Suppressor macrophage treated with lipopolysaccharide for 1 hour (primary cell): ENCODE measurements around the gene RNF141.

Source experiments
- DNase-seq, 3 donors: peaks; one replicate each; pipeline ENCODE4 v3.0.0-alpha.2; 2020 to 2022

RNF141 gene, protein sequence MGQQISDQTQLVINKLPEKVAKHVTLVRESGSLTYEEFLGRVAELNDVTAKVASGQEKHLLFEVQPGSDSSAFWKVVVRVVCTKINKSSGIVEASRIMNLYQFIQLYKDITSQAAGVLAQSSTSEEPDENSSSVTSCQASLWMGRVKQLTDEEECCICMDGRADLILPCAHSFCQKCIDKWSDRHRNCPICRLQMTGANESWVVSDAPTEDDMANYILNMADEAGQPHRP

DNA sequence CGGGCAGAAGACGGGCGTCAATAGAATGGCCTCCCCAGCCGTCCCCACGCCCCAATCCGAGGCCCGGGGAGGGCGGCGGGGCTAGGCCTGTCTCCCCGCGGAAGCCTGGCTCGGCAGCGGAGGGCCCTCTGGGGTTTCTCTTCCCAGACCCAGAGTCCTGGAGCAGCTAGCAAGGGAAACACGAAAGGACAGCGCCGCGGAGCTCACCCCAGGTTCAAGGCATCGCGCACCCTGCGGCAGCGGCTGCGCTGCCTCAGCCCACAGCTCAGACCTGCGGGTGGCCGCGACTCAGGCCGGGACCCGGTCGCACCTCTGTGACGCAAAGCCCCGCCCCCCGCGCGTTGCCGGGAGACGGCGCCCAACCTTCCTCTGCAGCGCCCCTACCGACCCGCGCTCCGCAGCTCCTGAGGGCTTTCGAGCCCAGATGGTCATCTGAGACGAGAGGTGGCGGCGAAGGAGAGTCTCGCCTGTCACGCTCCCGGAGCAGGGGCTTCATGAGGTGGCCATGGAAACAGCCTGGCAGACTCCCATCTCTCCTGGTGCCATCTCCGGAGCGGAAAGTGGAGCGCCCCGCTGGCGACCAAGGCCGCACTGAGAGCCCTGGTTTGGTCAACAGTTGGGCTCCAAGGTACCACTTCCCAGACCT, at the start of gene RNF141:
TSS of gene RNF141 (minus strand) at position 273 of the 646 bp plus-strand sequence. CDS start 7,029 bp downstream, outside the sequence.
- peak; percentile 94 to 99 (median 98) for DNase-seq

- DNase-seq: no peak
These were observed 49.4 kb upstream of the RNF141 start for GRCh38 chr11:10590218-10590915.

- no peak for DNase-seq
These were observed 47.9 kb upstream of the RNF141 start for GRCh38 chr11:10588904-10589303.

- no peak for DNase-seq
These were observed 47.0 kb upstream of the RNF141 start for GRCh38 chr11:10587995-10588394.

DNA sequence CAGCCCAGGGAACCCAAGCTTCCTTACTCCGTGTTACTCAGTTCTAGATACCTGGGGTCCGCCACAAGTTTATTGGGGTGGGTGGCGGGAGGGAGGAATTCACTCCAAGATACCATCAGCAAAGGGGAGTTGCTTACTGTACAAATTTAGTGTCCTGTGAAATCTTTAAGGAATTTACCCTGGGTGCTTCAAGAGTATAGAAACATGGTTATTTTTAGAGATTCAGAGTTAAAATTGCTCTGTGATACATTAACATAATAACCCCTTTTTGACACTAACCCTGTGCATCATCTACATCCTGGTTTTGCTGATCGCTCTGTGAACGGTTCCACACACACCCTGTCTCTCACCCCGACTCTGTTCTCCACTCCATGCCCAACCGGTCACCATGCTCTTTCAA, 46.4 kb upstream of the RNF141 start:
- no peak for DNase-seq

GRCh38 chr11:10584071-10584501, 43.1 kb upstream of the RNF141 start:
- DNase-seq: no peak

GRCh38 chr11:10581481-10582019, 40.6 kb upstream of the RNF141 start:
- DNase-seq: peak; percentile 70 to 86 (median 78)

DNA sequence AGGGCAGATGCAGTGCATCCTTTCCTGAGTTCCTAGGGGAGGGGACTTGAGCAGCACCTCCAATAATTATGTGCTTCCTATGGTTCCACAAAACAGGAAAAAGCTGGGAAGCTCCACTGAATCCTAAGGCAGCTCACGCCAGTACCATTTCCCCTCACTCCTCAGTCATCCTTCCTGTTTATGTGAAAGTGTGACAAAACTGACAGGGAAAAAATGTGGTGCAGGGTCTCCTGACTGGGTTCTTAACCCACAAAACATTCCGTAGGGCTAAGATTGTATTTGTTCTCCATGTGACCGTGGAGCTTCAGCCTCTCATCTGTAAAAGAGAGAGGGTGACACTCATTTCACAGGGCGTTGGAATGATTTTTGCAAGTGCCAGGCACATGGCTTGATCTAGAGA, 39.6 kb upstream of the RNF141 start:
- DNase-seq: no peak

GRCh38 chr11:10579700-10580099, 38.7 kb upstream of the RNF141 start:
- no peak for DNase-seq

GRCh38 chr11:10576035-10576398, 35.0 kb upstream of the RNF141 start:
- no peak for DNase-seq

GRCh38 chr11:10575346-10576034, 34.5 kb upstream of the RNF141 start:
- DNase-seq: no peak

DNA sequence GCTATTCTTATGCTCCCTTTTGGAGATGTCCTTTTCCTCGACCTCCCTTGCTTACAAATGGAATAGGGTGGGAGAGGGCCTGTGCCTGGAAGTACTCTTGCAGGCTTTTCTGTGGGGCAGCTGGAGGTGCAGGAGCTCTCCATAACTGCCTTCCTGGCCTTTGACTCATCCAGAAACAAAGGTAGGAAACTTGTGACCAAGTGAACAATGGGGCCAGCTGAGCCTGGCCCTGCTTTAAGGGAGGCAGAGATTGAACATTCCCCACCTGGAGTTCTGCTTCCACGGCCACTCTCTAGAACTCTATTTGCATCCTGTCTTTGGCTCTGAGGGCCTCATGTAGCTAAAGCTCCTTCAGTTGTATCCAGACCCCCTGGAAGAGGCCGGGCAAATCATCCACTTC, 32.6 kb upstream of the RNF141 start:
- DNase-seq: no peak

DNA sequence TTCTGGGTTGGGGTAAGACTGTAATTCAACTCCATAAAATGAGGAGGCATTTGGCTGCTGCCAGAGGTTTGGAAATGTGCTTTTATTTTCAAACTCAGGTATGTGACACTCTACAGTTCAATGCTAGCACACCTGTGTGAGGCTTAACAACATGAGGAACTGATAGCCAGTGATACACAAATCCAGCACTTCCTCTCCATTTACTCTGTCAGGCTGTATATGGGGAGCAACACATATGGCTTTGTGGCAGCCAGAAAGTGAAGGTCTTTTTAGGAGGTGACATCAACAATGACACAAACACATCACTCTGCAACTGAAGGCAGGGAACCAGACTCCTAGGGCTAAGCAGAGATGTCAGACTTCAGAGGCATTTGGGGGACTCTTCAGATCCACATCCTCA, 32.0 kb upstream of the RNF141 start:
- DNase-seq: no peak

- DNase-seq: no peak
These were observed 31.5 kb upstream of the RNF141 start for GRCh38 chr11:10572533-10572932.

DNA sequence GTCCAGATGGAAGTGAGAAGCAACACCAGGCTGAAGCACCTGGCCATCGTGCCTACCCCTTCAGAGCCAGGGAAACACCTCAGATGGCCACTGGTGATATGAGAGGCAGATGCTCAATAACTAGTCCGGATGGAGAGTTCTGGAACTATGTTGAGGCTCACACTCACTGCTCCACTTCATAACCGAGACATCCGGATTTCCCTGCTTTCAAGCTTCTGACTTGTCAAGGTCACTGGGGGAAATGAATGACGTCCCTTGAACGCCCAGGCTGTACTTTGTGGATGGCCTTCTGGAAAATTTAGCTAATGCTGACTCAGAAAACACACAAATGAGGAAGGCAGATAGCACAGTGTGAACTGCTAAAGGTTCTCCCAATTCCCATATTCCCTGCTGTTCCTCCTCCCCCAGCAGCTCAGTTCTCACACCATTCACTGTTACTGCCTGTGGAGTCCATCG, 27.5 kb upstream of the RNF141 start, which contains the start of gene LYVE1:
TSS of gene LYVE1 (minus strand) at position 180 of the 456 bp plus-strand sequence. CDS start at position 47, 133 bp downstream.
- peak; percentile 28 to 61 (median 40) for DNase-seq

- no peak for DNase-seq
These were observed 26.5 kb upstream of the RNF141 start for GRCh38 chr11:10567446-10567845.

GRCh38 chr11:10566257-10566957, 25.4 kb upstream of the RNF141 start:
- DNase-seq: no peak

DNA sequence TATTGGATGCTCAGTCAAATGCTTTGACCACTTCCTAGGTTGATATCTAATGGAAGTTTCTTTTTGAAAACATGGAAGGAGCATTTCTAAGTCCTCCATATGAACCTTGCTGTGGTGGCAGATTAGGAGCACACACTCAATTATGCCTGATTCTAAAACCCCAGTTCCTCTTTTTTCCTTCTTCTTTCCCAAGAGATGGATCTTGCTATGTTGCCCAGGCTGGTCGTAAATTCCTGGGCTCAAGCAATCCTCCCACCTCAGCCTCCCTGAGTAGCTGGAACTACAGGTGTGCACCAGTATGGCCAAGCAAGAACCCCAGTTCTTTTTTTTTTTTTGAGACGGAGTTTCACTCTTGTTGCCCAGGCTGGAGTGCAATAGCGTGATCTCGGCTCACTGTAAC, 24.5 kb upstream of the RNF141 start:
- DNase-seq: no peak

DNA sequence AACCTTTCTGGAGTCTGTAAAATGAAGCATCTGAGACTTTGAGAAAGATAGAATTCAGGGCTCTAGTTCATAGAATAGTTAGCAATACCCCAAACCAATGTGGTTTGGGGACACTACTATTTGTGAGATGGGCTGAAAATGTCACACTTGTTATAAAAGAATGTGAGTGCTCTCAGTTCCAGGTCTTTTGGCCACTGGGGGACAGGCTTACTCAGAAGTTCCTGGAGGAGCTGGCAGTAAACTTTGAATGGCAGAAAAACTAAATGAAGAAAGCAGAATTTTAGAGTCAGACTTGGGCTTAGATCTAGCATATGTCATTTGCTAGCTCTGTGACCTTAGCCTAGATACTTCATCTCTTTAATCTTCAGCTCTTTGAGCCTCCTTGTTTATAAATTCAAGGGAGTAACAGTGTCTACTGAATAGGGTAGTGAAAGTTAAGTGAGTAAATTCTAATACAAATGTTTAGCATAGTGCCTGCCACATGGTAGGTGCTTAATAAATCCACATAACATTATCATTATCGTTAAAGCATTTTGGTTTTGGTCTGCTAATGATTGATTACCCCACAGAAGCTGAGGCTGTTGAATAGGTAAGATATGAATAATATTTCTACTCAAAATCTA, 23.8 kb upstream of the RNF141 start:
- peak; percentile 31 to 45 (median 38) for DNase-seq

DNA sequence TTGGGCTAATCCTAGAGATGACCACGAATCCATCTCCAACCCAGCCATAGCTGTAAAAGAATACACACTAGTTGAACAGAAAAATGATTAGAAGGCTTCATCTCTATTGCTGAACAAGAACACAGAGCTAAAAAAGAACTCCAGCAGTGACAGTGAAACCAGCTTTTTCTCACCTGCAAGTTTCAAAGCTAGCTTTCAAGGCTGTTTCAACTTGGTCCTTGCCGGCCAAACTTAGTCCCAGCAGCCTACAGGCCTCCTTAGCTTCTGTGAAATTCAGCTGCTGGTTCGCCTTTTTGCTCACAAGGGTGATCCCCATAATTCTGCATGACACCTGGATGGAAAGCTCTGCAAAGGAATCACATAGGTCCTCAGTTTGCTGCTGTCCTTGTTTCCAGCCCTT, 23.0 kb upstream of the RNF141 start:
- DNase-seq: no peak

DNA sequence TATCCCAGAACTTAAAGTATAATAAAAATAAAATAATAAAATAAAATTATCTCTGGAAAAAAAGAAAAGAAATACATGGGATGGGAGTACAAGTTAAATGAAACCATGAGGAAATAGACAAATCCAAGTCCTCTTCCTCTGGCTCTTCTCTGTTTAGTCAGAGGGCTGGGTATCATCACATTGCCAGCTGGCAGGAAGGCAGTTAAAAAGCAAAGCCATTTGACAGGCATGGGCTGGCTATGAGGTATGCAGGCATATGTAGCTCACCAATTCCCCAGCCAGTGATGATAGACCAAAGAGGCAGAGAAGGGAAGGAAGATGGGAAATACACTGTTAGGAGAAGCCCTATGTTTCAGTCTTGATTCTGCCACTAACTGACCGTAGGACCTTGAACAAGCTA, 21.0 kb upstream of the RNF141 start:
- DNase-seq: no peak
